Upper lobe of left lung (tissue), 4 donors: ENCODE measurements around the gene TBC1D12.

Source experiments
- CTCF ChIP-seq, 6 experiments: fragments of 450-650 bp in 4 of 6; fragments of 200-600 bp in 2 of 6; sonication (generic) in 2 of 6; IDR thresholded peaks; one replicate each; pipeline ENCODE4 v1.5.1; 2016 to 2019; ENCODE audit warnings: antibody characterized with exemption in 6 of 6
- EP300 ChIP-seq, 4 donors: sonication (generic); formaldehyde crosslinking; IDR thresholded peaks; one replicate each; pipeline ENCODE4 v1.5.1; 2017; ENCODE audit warnings: antibody characterized with exemption in 4 of 4, control low read depth in 2 of 4
- POLR2A ChIP-seq, 4 donors: fragments of 450-650 bp; IDR thresholded peaks; one replicate each; pipeline ENCODE4 v1.5.1; 2016 to 2017; ENCODE audit warnings: antibody characterized with exemption in 4 of 4, mild to moderate bottlenecking in 2 of 4
- POLR2AphosphoS5 ChIP-seq, 2 donors: sonication (generic); formaldehyde crosslinking; IDR thresholded peaks; one replicate each; pipeline ENCODE4 v1.5.1; 2017; ENCODE audit warnings: antibody characterized with exemption in 2 of 2

- TF ChIP-seq CTCF (IDR thresholded peaks at IDR 0.05) (no peak), POLR2A (IDR thresholded peaks at IDR 0.05) (no peak), POLR2AphosphoS5 (IDR thresholded peaks at IDR 0.05) (no peak), EP300 (IDR thresholded peaks at IDR 0.05) (no peak)
Observed at GRCh38 chr10:94546049-94546900, 143.9 kb downstream of the TBC1D12 start.
